Spleen (tissue), 7 donors: ENCODE results near the gene KIF26B.

Source experiments
- POLR2A ChIP-seq, 3 donors: fragments of 450-650 bp; IDR thresholded peaks; one replicate each; pipeline ENCODE4 v1.5.1; 2017; ENCODE audit warnings: antibody characterized with exemption in 3 of 3, mild to moderate bottlenecking in 1 of 3
- POLR2AphosphoS5 ChIP-seq, 3 donors: sonication (generic); formaldehyde crosslinking; IDR thresholded peaks; one replicate each; pipeline ENCODE4 v1.5.1; 2017; ENCODE audit warnings: antibody characterized with exemption in 3 of 3
- TF ChIP-seq, protein P1 (sequence below), 11 experiments: fragments of 200-600 bp in 7 of 11; fragments of 450-650 bp in 4 of 11; sonication (generic) in 4 of 11; IDR thresholded peaks in 8 of 11; conservative IDR thresholded peaks in 3 of 11; 1 replicate in 7 of 11; 2 replicates in 4 of 11; pipeline versions ENCODE4 v1.4.0 to v1.8.0; 2016 to 2021; ENCODE audit warnings: antibody characterized with exemption in 11 of 11, inconsistent platforms in 4 of 11, mild to moderate bottlenecking in 1 of 11
- donor health status: DM: no; HTN: no; CAD: no; lungs with moderate emphysema.
- donor health status: DM: no; HTN: no; CAD: no.
- donor health status: DM: no; HTN: no; CAD: no.

GRCh38 chr1:245353411-245353810 lies 198.6 kb downstream of the KIF26B start:
- TF ChIP-seq, protein P1, sequence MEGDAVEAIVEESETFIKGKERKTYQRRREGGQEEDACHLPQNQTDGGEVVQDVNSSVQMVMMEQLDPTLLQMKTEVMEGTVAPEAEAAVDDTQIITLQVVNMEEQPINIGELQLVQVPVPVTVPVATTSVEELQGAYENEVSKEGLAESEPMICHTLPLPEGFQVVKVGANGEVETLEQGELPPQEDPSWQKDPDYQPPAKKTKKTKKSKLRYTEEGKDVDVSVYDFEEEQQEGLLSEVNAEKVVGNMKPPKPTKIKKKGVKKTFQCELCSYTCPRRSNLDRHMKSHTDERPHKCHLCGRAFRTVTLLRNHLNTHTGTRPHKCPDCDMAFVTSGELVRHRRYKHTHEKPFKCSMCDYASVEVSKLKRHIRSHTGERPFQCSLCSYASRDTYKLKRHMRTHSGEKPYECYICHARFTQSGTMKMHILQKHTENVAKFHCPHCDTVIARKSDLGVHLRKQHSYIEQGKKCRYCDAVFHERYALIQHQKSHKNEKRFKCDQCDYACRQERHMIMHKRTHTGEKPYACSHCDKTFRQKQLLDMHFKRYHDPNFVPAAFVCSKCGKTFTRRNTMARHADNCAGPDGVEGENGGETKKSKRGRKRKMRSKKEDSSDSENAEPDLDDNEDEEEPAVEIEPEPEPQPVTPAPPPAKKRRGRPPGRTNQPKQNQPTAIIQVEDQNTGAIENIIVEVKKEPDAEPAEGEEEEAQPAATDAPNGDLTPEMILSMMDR (IDR thresholded peaks at IDR 0.05 in 8 of 11, conservative IDR thresholded peaks at IDR 0.05 in 3 of 11): no peak
- TF ChIP-seq POLR2A (IDR thresholded peaks at IDR 0.05) (no peak), POLR2AphosphoS5 (IDR thresholded peaks at IDR 0.05) (no peak)
